Prostate gland (tissue), 2 donors: Measurements from ENCODE around the gene KIAA1614.

Experiments used
- POLR2A ChIP-seq: fragments of 450-650 bp; IDR thresholded peaks from one replicate; pipeline ENCODE4 v1.6.1; 2016; ENCODE audit warnings: antibody characterized with exemption, mild to moderate bottlenecking
- POLR2AphosphoS5 ChIP-seq: sonication (generic); formaldehyde crosslinking; IDR thresholded peaks from one replicate; pipeline ENCODE4 v1.6.1; 2017; ENCODE audit warnings: antibody characterized with exemption
- TF ChIP-seq, protein P1 (sequence below), 4 experiments: fragments of 200-600 bp in 2 of 4; fragments of 450-650 bp in 2 of 4; sonication (generic) in 2 of 4; IDR thresholded peaks; 1 replicate in 3 of 4; 2 replicates in 1 of 4; pipeline ENCODE4 v1.5.1; 2016 to 2019; ENCODE audit warnings: antibody characterized with exemption in 4 of 4, mild to moderate bottlenecking in 2 of 4, moderate library complexity in 2 of 4

- TF ChIP-seq POLR2A = no peak
- TF ChIP-seq, protein P1, sequence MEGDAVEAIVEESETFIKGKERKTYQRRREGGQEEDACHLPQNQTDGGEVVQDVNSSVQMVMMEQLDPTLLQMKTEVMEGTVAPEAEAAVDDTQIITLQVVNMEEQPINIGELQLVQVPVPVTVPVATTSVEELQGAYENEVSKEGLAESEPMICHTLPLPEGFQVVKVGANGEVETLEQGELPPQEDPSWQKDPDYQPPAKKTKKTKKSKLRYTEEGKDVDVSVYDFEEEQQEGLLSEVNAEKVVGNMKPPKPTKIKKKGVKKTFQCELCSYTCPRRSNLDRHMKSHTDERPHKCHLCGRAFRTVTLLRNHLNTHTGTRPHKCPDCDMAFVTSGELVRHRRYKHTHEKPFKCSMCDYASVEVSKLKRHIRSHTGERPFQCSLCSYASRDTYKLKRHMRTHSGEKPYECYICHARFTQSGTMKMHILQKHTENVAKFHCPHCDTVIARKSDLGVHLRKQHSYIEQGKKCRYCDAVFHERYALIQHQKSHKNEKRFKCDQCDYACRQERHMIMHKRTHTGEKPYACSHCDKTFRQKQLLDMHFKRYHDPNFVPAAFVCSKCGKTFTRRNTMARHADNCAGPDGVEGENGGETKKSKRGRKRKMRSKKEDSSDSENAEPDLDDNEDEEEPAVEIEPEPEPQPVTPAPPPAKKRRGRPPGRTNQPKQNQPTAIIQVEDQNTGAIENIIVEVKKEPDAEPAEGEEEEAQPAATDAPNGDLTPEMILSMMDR (IDR thresholded peaks at IDR 0.05) = no peak
- TF ChIP-seq POLR2AphosphoS5 = no peak
Observed at GRCh38 chr1:180892272-180892671, 20.4 kb upstream of the KIAA1614 start.
